Hepatocyte (in vitro differentiated cells): ENCODE data around the gene VASH1.

Experiments used
- CTCF ChIP-seq: fragments of 200-600 bp; sonication (generic); IDR thresholded peaks from 2 replicates; pipeline ENCODE4 v1.5.1; 2016; ENCODE audit warnings: antibody characterized with exemption, mild to moderate bottlenecking; ENCODE audit not compliant: poor library complexity
- EZH2 ChIP-seq: fragments of 200-600 bp; sonication (generic); IDR thresholded peaks from 2 replicates; pipeline ENCODE4 v1.6.1; 2016; ENCODE audit warnings: antibody characterized with exemption, mild to moderate bottlenecking, borderline replicate concordance

GRCh38 chr14:76812093-76812421, 50.8 kb downstream of the VASH1 start:
- no peak for TF ChIP-seq CTCF
- TF ChIP-seq EZH2: no peak
